GM19395 (cell line): ENCODE data around the gene PABPC1L2A.
"Not testable (repeated sequence)": the region's sequence is repeated elsewhere in the genome, so short reads cannot be mapped to it uniquely, and the experiment has no call there.

Experiments used
- ATAC-seq: cut with Tn5 transposase; IDR thresholded peaks from one replicate; pipeline ENCODE4 v1.9.1; 2021; ENCODE audit warnings: mild to moderate bottlenecking, moderate library complexity; ENCODE audit not compliant: unreplicated experiment

The PABPC1L2A gene

DNA sequence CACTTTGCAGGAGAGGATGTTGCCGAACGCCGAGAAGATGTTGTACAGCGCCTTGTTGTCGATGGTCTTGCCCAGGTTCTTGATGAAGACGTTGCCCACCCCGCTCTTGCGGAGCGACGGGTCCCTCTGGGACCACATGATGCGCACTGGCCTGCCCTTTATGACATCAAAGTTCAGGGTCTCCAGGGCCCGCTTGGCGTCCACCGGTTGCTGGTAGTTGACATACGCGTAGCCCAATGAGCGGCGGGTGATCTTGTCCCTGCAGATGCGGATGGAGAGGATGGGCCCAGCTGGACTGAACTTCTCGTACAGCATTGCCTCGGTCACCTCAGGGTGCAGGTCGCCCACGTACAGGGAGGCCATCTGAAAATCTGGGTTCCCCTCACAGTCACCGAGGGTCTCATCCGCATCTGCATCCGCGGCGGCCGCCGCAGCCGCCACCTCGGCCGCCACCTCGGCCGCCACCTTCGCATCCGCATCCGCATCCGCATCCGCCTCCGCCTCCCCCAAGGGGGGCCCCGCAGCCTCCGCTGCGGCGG lies at the start of gene PABPC1L2A:
TSS of gene PABPC1L2A (minus strand) at position 489 of the 539 bp plus-strand sequence. CDS start at position 363, 126 bp downstream.
- not testable (repeated sequence) for ATAC-seq

DNA sequence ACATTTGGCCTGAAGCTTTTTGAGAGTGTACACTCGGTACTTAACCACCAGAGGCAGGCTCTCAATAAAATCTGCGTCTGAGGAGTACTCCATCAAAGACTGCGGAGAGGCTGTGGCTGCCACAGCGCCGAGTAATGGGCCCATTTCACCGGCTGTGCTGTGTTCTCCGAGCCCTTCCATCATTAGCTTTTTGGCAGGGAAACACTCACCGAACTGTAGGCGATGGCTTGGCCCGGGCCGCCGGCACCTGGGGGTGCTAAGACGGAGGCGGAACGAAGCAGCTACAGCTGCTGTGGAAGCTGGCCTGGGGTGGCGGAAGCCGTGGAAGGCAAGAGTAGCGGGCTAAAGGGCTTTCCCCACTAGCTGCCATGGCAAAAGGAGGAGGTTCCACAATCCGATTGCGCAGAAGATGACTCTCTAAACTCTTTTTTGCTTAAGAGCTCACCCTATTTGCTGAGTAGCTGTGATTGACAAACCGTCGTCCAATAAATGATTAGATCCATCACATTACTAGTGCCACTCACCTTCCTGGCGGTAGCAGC lies 48.5 kb upstream of the PABPC1L2A start:
- no peak for ATAC-seq

GRCh38 chrX:73126240-73126639 lies 46.9 kb upstream of the PABPC1L2A start:
- no peak for ATAC-seq

- not testable (repeated sequence) for ATAC-seq
These were observed 20.2 kb upstream of the PABPC1L2A start for GRCh38 chrX:73099505-73099904.

DNA sequence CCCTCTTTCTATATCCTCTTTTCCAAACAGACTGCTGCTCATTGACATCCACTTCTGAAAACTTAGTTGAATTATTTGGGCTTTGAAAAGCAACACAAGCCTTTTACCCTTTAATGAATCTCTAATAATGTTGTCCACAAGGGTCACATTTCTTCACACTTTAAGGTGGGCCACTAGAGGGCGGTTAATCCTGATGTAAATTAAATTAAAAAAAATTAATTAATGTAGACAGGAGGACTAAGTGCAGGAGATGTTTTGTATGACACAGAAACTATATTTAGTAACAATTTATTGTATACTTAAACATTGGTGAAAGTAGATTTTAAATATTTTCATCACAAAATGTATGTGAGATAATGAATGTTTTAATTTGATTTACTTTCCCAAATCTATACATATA lies 7.5 kb upstream of the PABPC1L2A start:
- not testable (repeated sequence) for ATAC-seq

DNA sequence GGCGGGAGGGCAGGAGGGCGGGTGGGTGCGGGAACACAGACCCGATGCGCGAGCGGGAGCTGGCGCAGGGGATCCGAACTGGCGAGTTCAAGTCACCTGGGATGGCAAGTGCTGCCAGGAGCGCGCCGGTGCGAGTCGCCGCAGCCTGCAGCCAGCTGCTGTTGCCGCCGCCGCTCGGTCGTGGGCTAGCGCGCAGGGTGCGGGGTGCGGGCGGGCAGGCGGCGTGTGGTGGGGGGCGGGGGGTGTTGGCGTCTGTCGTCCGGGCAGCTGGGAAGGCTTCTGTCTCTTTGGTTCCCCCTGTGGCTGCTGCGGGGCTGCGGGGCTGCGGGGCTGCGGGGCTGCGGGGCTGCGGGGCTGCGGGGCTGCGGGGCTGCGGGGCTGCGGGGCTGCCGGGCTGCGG lies 572 bp upstream of the PABPC1L2A start:
- not testable (repeated sequence) for ATAC-seq

GRCh38 chrX:73078597-73078996 lies 715 bp downstream of the PABPC1L2A start:
- not testable (repeated sequence) for ATAC-seq

DNA sequence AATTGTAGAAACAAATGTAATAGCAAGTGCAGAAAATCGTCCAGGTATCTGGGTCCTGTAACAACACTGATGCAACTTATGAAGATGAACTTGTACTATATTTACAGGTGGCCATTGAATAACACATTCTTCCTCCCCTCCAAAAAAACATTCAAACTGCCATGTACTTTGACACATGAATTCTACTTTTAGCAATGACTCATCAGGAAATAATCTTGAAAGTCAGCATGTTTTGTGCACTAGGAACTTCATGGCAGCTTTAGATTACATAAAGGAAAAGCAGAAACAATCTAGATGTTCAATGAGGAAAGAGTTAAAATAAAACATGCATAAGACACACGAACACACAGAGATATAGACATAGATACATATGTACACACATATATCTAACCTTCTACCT lies 2.5 kb downstream of the PABPC1L2A start:
- no peak for ATAC-seq

DNA sequence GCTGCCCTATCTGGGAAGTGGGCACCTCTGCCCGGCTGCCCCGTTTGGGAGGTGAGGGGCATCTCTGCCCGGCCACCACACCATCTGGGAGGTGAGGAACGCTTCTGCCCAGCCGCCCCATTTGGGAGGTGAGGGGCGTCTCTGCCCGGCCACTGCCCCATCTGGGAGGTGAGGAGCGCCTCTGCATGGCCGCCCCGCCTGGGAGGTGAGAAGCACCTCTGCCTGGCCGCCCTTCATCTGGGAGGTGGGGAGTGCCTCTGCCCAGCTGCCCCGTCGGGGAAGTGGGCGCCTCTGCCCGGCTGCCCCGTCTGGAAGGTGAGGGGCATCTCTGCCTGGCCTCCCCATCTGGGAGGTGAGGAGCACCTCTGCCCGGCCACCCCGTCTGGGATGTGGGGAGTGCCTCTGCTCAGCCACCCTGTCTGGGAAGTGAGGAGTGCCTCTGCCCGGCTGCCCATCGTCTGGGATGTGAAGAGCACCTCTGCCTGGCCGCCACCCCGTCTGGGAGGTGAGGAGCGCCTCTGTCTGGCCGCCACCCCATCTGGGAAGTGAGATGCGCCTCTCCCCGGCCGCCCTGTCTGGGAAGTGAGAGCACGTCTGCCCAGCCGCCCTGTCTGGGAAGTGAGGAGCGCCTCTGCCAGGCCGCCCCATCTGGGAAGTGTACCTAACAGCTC lies 9.8 kb downstream of the PABPC1L2A start:
- no peak for ATAC-seq

DNA sequence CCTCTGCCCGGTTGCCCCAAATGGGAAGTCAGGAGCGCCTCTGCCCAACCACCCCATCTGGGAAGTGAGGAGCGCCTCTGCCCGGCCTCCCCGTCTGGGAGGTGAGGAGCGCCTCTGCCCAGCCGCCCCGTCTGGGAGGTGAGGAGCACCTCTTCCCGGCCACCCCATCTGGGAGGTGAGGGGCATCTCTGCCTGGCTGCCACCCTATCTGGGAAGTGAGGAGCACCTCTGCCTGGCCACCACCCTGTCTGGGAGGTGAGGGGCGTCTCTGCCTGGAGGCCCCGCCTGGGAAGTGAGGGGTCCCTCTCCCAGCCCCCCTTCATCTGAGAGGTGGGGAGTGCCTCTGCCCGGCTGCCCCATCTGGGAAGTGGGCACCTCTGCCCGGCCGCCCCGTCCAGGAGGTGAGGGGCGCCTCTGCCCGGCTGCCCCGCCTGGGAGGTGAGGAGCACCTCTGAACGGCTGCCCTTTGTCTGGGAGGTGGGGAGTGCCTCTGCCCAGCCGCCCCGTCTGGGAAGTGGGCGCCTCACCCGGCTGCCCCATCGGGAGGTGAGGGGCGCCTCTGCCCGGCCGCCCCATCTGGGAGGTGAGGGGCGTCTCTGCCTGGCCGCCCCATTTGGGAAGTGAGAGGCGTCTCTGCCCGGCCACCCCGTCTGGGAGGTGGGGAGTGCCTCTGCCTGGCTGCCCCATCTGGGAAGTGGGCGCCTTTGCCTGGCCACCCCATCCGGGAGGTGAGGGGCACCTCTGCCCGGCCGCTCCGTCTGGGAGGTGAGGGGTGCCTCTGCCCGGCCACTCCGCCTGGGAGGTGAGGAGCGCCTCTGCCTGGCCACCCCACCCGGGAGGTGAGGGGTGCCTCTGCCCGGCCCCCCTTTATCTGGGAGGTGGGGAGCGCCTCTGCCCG lies 10.6 kb downstream of the PABPC1L2A start:
- no peak for ATAC-seq

GRCh38 chrX:73067761-73068466 lies 11.4 kb downstream of the PABPC1L2A start:
- not testable (repeated sequence) for ATAC-seq

GRCh38 chrX:73028876-73029275 lies 50.4 kb downstream of the PABPC1L2A start:
- ATAC-seq: no peak
